ENCODE results near the gene OR2V1.

The OR2V1 gene

DNA sequence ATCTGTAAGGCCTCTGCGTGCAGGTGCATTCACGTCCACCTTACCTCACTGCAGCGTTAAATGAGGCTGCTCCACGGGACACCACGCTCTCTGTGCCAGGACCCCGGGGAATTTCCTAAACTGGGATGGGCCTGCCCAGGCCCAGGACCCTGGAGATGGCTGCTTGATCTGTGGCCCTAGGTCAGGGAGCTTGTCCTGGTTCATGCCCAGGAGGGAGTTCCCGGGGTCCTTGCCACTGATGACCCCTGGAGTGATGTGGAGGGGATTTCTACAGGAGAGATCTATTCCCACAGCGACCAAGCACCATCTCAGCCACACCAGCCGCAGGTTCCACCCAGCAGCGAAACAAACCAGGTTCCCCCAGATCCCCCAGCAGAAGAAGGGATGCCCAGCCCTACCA is 3.5 kb downstream of the OR2V1 start:
- DNase-seq (ENCODE audit: extremely low spot score): no peak
- POLR2A ChIA-PET: no interaction called here
- TF ChIP-seq, protein P1, sequence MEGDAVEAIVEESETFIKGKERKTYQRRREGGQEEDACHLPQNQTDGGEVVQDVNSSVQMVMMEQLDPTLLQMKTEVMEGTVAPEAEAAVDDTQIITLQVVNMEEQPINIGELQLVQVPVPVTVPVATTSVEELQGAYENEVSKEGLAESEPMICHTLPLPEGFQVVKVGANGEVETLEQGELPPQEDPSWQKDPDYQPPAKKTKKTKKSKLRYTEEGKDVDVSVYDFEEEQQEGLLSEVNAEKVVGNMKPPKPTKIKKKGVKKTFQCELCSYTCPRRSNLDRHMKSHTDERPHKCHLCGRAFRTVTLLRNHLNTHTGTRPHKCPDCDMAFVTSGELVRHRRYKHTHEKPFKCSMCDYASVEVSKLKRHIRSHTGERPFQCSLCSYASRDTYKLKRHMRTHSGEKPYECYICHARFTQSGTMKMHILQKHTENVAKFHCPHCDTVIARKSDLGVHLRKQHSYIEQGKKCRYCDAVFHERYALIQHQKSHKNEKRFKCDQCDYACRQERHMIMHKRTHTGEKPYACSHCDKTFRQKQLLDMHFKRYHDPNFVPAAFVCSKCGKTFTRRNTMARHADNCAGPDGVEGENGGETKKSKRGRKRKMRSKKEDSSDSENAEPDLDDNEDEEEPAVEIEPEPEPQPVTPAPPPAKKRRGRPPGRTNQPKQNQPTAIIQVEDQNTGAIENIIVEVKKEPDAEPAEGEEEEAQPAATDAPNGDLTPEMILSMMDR (IDR thresholded peaks at IDR 0.05; ENCODE audit: control extremely low read depth, extremely low read depth, low read depth, missing control alignments): no peak
- CTCF ChIA-PET: no interaction called here

DNA sequence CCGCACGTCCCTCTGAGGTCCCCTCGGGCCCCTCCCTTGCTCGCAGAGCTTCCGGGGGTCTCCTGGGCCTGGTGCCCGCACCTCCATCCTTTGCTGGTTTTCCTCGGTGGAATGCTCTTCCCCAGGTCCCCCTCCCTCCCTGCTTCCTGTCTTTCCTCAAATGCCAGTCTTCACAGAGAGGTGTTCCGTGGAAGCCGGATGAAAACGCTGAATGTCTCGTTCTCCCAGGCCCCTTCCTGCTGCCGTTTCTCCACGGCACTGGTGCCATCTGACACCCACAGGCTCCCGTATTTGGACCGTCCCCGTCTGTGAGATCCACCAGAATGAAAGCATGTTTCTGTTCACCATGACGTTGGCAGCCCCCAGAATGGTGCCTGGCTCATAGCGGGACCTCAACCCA is 4.1 kb downstream of the OR2V1 start:
- ChIA-PET CTCF (no interaction called here), POLR2A (no interaction called here)
- DNase-seq (ENCODE audit: extremely low spot score): no peak
- TF ChIP-seq, protein P1 (IDR thresholded peaks at IDR 0.05; ENCODE audit: control extremely low read depth, extremely low read depth, low read depth, missing control alignments): no peak

DNA sequence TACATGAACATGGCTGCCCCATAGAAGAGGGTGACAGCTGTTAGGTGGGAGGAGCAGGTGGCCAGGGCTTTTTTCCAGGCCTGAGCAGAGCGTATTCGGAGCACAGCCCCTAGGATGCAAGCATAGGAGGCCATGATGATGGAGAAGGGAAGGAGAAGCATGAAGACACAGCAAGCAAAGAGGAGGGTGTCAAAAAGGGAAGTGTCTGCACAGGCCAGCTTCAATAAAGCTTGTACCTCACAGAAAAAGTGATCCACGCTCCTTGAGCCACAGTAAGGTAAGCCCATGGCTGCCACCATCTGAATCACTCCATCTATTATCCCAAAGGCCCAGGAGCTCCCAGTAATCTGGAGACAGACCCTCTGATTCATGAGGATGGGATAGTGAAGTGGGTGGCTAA is 6.4 kb downstream of the OR2V1 start:
- TF ChIP-seq, protein P1 (IDR thresholded peaks at IDR 0.05; ENCODE audit: control extremely low read depth, extremely low read depth, low read depth, missing control alignments): no peak
- no peak for DNase-seq (ENCODE audit: extremely low spot score)
- POLR2A ChIA-PET: no interaction called here
- CTCF ChIA-PET: no interaction called here

DNA sequence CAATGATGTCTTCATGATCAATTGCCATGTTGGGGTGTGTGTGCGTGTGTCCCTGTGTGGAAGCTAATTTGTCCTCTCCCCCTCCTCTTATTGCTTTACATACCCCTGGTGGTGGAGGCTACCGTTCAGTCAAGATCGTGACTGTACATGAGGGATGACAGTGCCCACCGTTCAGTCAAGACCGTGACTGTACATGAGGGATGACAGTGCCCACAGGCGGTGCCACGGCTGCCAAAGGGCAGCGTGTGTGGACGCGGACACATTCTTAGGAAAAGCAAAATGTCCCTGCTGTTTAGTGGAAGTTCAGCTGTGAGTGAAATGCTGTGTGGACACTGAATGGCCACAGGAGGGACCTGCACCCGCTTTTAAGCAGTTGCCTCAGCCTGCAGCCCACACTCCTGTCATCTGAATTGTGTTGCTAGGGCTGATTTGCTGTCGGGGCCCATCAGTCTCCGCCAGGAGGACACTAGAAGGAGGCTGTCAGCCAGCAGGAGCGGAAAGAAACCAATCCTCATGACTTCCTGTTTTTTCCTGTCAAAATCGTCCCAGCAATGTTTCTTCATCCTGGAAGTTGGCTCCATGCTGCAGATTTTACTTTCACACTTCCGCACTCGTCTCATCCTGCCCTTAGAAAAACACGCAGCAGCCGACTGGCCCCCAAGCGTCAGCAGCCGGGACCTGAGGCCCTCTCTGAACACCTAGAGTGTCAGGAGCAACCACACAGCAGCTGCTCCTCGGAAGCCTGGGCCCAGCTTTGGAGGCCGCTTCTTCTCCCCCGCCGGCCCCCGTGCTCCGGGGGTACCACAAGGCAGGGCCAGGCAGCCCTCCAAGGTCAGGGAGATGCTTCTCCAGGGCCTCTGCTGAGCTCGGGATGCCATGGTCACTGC is 9.1 kb downstream of the OR2V1 start:
- ChIA-PET CTCF (no interaction called here), POLR2A (no interaction called here)
- DNase-seq (ENCODE audit: extremely low spot score): no peak
- TF ChIP-seq, protein P1 (IDR thresholded peaks at IDR 0.05; ENCODE audit: control extremely low read depth, extremely low read depth, low read depth, missing control alignments): no peak

DNA sequence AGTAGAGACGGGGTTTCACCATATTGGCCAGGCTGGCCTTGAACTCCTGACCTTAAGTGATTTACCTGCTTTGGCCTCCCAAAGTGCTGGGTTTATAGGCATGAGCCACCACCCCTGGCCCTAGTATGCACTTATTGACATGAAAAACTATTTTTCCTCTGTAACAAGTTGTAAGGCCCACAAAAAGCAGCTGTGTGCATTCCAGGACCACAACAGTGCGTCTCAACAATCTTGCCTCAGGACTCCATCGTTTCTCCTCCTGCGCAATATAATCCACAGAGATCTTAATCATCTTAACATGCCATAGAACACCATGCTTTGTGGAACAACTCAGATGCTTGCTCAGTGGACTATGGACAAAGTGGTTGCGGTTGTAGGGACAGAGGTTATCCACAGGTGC is 10.2 kb downstream of the OR2V1 start:
- no peak for DNase-seq (ENCODE audit: extremely low spot score)
- ChIA-PET POLR2A (no interaction called here), CTCF (no interaction called here)
- TF ChIP-seq, protein P1 (IDR thresholded peaks at IDR 0.05; ENCODE audit: control extremely low read depth, extremely low read depth, low read depth, missing control alignments): no peak

DNA sequence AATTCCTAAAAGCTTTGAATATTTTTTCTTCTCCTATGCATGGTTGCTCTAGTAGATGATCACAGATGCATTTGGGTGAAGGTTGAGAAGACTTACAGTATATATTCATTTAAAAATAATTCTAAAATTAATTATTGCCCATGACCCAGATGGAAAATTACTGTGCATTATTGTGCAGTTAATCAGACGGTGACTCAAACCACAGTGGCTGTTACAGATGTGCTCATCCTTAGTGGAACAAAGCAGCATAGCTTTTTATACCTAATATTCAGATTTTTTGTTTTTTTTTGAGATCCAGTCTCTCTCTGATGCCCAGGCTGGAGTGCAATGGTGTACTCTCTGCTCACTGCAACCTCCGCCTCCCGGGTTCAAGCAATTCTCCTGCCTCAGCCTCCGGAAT is 10.7 kb downstream of the OR2V1 start:
- TF ChIP-seq, protein P1 (IDR thresholded peaks at IDR 0.05; ENCODE audit: control extremely low read depth, extremely low read depth, low read depth, missing control alignments): no peak
- no peak for DNase-seq (ENCODE audit: extremely low spot score)
- POLR2A ChIA-PET: no interaction called here
- CTCF ChIA-PET: no interaction called here

Measured in GM10248 (cell line).